B cell (primary cell): Measurements from ENCODE around the gene GOSR2. TPM values are rescaled to one million over a fixed set of nuclear protein-coding genes. Genes with fewer than 3 reads are reported as not detected.

ENCODE experiments used
- ATAC-seq: fragments of 200-7000 bp; cut with Tn5 transposase; one replicate; pipeline ENCODE4 v1.10.0; 2021; ENCODE audit warnings: low read depth, mild to moderate bottlenecking, moderate number of reproducible peaks, moderate library complexity
- CTCF ChIA-PET: fragments of 350-600 bp; sonication (Branson Sonifier 250); formaldehyde crosslinking; loops from one replicate; lab custom pipeline; 2021; ENCODE audit warnings: antibody characterized with exemption, inconsistent platforms; lab: Charles Lee
- POLR2A ChIA-PET: fragments of 350-600 bp; sonication (Branson Sonifier 250); formaldehyde crosslinking; loops from one replicate; lab custom pipeline; 2021; ENCODE audit warnings: antibody characterized with exemption; lab: Charles Lee
- DNase-seq: peaks from one replicate; pipeline ENCODE4 v3.0.0; 2013
- H2AFZ ChIP-seq: 2 replicates; pipeline ENCODE4 v1.6.1; 2012; ENCODE audit warnings: mild to moderate bottlenecking, low read depth, low read length; ENCODE audit not compliant: insufficient read depth, poor library complexity, severe bottlenecking
- H3K27ac ChIP-seq, 2 donors: 1 replicate in 1 of 2; 2 replicates in 1 of 2; pipeline ENCODE4 v1.5.1; 2012 to 2013; ENCODE audit warnings: low read length in 2 of 2, mild to moderate bottlenecking in 2 of 2, moderate library complexity in 1 of 2
- H3K27me3 ChIP-seq, 4 experiments: fragments of 200-600 bp in 1 of 4; sonication (generic) in 1 of 4; replicated peaks in 1 of 4; 1 replicate in 2 of 4; 2 replicates in 2 of 4; pipeline versions ENCODE4 v1.6.1 to v1.7.0; 2013 to 2016; ENCODE audit warnings: low read length in 3 of 4, mild to moderate bottlenecking in 2 of 4, mixed read lengths in 1 of 4, moderate library complexity in 1 of 4; ENCODE audit not compliant: insufficient read depth in 4 of 4, control insufficient read depth in 3 of 4; ENCODE audit errors: control extremely low read depth in 1 of 4
- H3K36me3 ChIP-seq, 2 experiments: replicated peaks in 1 of 2; 1 replicate in 1 of 2; 2 replicates in 1 of 2; pipeline versions ENCODE4 v1.6.1 to v1.7.1; 2013; ENCODE audit warnings: low read length in 1 of 2; ENCODE audit not compliant: insufficient read depth in 2 of 2, control insufficient read depth in 1 of 2; ENCODE audit errors: control extremely low read depth in 1 of 2, extremely low read depth in 1 of 2
- H3K4me1 ChIP-seq, 2 donors: fragments of 200-600 bp in 1 of 2; sonication (generic) in 1 of 2; 1 replicate in 1 of 2; 2 replicates in 1 of 2; pipeline versions ENCODE4 v1.5.1 to v1.6.1; 2013 to 2017; ENCODE audit warnings: low read length in 2 of 2; ENCODE audit not compliant: control insufficient read depth in 2 of 2, insufficient read depth in 2 of 2
- H3K4me2 ChIP-seq: replicated peaks from 2 replicates; pipeline ENCODE3; 2012; ENCODE audit warnings: mild to moderate bottlenecking, low read depth, low read length; ENCODE audit not compliant: poor library complexity, severe bottlenecking
- H3K4me3 ChIP-seq, 5 experiments: fragments of 200-600 bp in 1 of 5; sonication (generic) in 1 of 5; 1 replicate in 3 of 5; 2 replicates in 2 of 5; pipeline versions ENCODE4 v1.5.1 to v1.7.0; 2011 to 2016; ENCODE audit warnings: low read length in 4 of 5, mild to moderate bottlenecking in 4 of 5, low read depth in 2 of 5, control low read depth in 1 of 5, moderate library complexity in 1 of 5; ENCODE audit not compliant: insufficient read depth in 1 of 5; ENCODE audit errors: control extremely low read depth in 1 of 5, extremely low read depth in 1 of 5
- H3K79me2 ChIP-seq: fragments of 200-600 bp; sonication (generic); one replicate; pipeline ENCODE4 v1.6.0; 2016; ENCODE audit warnings: low read length; ENCODE audit not compliant: control insufficient read depth, insufficient read depth
- H3K9ac ChIP-seq: fragments of 200-600 bp; sonication (generic); 2 replicates; pipeline ENCODE4 v1.6.1; 2017; ENCODE audit warnings: mild to moderate bottlenecking, low read length, moderate library complexity
- H3K9me3 ChIP-seq, 3 donors: one replicate each; pipeline versions ENCODE4 v1.6.1 to v1.7.1; 2013; ENCODE audit warnings: low read length in 2 of 3; ENCODE audit not compliant: control insufficient read depth in 2 of 3, insufficient read depth in 1 of 3; ENCODE audit errors: control extremely low read depth in 1 of 3
- H4K20me1 ChIP-seq: 2 replicates; pipeline ENCODE4 v1.6.0; 2012; ENCODE audit warnings: mild to moderate bottlenecking, low read length; ENCODE audit not compliant: insufficient read depth, control insufficient read depth, poor library complexity, severe bottlenecking
- H3K27ac Mint-ChIP-seq: one replicate; pipeline ENCODE4 v1.8.0; 2021; ENCODE audit warnings: mixed read lengths
- H3K27me3 Mint-ChIP-seq: one replicate; pipeline ENCODE4 v1.8.0; 2021; ENCODE audit warnings: mixed read lengths
- H3K4me1 Mint-ChIP-seq: one replicate; pipeline ENCODE4 v1.8.0; 2021; ENCODE audit warnings: mixed read lengths
- H3K4me3 Mint-ChIP-seq: one replicate; pipeline ENCODE4 v1.8.0; 2021; ENCODE audit warnings: mixed read lengths
- H3K9me3 Mint-ChIP-seq: one replicate; pipeline ENCODE4 v1.8.0; 2022; ENCODE audit warnings: mixed read lengths; ENCODE audit not compliant: insufficient read depth
- CTCF ChIP-seq: fragments of 200-600 bp; IDR thresholded peaks from one replicate; pipeline ENCODE4 v1.8.0; 2022; ENCODE audit warnings: antibody characterized with exemption, mild to moderate bottlenecking
- EZH2 ChIP-seq: IDR thresholded peaks from 2 replicates; pipeline ENCODE4 v1.6.1; 2012; ENCODE audit warnings: borderline replicate concordance, low read depth, mild to moderate bottlenecking, moderate library complexity, low read length; ENCODE audit not compliant: insufficient read depth, poor library complexity, severe bottlenecking
- WGBS: methylation state at CpG from one replicate; pipeline ENCODE4 v1.1.5; 2013; ENCODE audit warnings: missing lambda C conversion rate; ENCODE audit not compliant: insufficient coverage; 5-methylcytosine and 5-hydroxymethylcytosine counted together
- intact Hi-C: fragments of 100-400 bp; cut with micrococcal nuclease; formaldehyde crosslinking; loops from one replicate; pipeline ENCODE4 v1.10.0; 2022
- polyA plus RNA-seq: library from polyadenylated mRNA; depleted of rRNA; stranded (reverse); fragments of >200 nt; gene quantifications from 2 replicates; pipeline ENCODE4 v1.2.3, GENCODE V29; 2012
- total RNA-seq, 2 donors: library from RNA; stranded (reverse); fragments of 120-200 nt in 1 of 2; gene quantifications; 1 replicate in 1 of 2; 2 replicates in 1 of 2; pipeline versions ENCODE4 v1.2.3 to v1.2.4, GENCODE V29; 2013 to 2022

GOSR2 gene
- total and polyA plus RNA-seq, 2 donors (not counting 1 experiment from before 2014, with no cell fraction given) = 33.2 to 91.0 TPM

- peaks cover 3% of the 10 kb centered on the region for H3K27me3 Mint-ChIP-seq
- ATAC-seq = no peak
Measured at GRCh38 chr17:46972346-46972745, 49.4 kb downstream of the GOSR2 start.

GRCh38 chr17:46974086-46974485 lies 51.1 kb downstream of the GOSR2 start:
- DNase-seq = no peak
- no peak overlapping the region for H3K4me2 ChIP-seq
- CTCF ChIA-PET = no interaction called here
- H3K4me3 ChIP-seq = no peak overlapping the region
- H3K9me3 ChIP-seq = peaks cover 0 to 4% (median 0%) of the 10 kb centered on the region in 3 donors
- H3K9me3 Mint-ChIP-seq = no peaks in the 10 kb centered on the region
- intact Hi-C loops = no loop called here
- H2AFZ ChIP-seq = no peak overlapping the region
- H3K4me1 ChIP-seq = peaks cover 10 to 12% of the 10 kb centered on the region in 2 donors
- no peak for TF ChIP-seq CTCF
- TF ChIP-seq EZH2 = no peak
- no peaks in the 10 kb centered on the region for H3K79me2 ChIP-seq
- H3K9ac ChIP-seq = no peak overlapping the region
- ATAC-seq = no peak
- peaks cover 6% of the 10 kb centered on the region for H3K4me1 Mint-ChIP-seq
- H3K27me3 ChIP-seq = peaks cover 0 to 22% (median 10%) of the 10 kb centered on the region in 4 experiments
- H3K27me3 Mint-ChIP-seq = peaks cover 15% of the 10 kb centered on the region
- peaks cover 0 to 1% of the 10 kb centered on the region in 2 experiments for H3K36me3 ChIP-seq
- no peak overlapping the region for H3K27ac Mint-ChIP-seq
- POLR2A ChIA-PET = no interaction called here
- 79% methylated on average over 3 of the region's 11 CpGs for WGBS
- H4K20me1 ChIP-seq = no peaks in the 10 kb centered on the region
- no peak overlapping the region for H3K4me3 Mint-ChIP-seq
- H3K27ac ChIP-seq = no peak overlapping the region

More at GRCh38 chr17:46972346-46972745, 49.4 kb downstream of the GOSR2 start:
- 86% methylated on average over 6 of the region's 6 CpGs for WGBS
- ChIA-PET CTCF (no interaction called here), POLR2A (no interaction called here)
- Histone ChIP-seq H3K27me3 (peaks cover 0 to 10% (median 2%) of the 10 kb centered on the region in 4 experiments), H3K4me3 (no peak overlapping the region), H4K20me1 (no peaks in the 10 kb centered on the region), H3K9me3 (no peaks in the 10 kb centered on the region), H3K79me2 (no peaks in the 10 kb centered on the region), H3K27ac (no peak overlapping the region), H3K9ac (no peak overlapping the region), H3K36me3 (peaks cover 0 to 6% of the 10 kb centered on the region in 2 experiments), H2AFZ (no peak overlapping the region), H3K4me2 (no peak overlapping the region), H3K4me1 (no peaks in the 10 kb centered on the region)
- no peak overlapping the region for H3K4me3 Mint-ChIP-seq
- TF ChIP-seq EZH2 = no peak
- no peak for TF ChIP-seq CTCF
- H3K9me3 Mint-ChIP-seq = no peaks in the 10 kb centered on the region
- no peaks in the 10 kb centered on the region for H3K4me1 Mint-ChIP-seq
- H3K27ac Mint-ChIP-seq = no peak overlapping the region
- DNase-seq = no peak
- intact Hi-C loops = no loop called here
